HS-5 (cell line): ENCODE measurements around the gene CYP3A5.
"Not testable (repeated sequence)": the region's sequence is repeated elsewhere in the genome, so short reads cannot be mapped to it uniquely, and the experiment has no call there.

Experiments used
- DNase-seq: peaks from one replicate; pipeline ENCODE4 v3.0.0-alpha.2; 2012; ENCODE audit warnings: low read depth

Gene CYP3A5

DNA sequence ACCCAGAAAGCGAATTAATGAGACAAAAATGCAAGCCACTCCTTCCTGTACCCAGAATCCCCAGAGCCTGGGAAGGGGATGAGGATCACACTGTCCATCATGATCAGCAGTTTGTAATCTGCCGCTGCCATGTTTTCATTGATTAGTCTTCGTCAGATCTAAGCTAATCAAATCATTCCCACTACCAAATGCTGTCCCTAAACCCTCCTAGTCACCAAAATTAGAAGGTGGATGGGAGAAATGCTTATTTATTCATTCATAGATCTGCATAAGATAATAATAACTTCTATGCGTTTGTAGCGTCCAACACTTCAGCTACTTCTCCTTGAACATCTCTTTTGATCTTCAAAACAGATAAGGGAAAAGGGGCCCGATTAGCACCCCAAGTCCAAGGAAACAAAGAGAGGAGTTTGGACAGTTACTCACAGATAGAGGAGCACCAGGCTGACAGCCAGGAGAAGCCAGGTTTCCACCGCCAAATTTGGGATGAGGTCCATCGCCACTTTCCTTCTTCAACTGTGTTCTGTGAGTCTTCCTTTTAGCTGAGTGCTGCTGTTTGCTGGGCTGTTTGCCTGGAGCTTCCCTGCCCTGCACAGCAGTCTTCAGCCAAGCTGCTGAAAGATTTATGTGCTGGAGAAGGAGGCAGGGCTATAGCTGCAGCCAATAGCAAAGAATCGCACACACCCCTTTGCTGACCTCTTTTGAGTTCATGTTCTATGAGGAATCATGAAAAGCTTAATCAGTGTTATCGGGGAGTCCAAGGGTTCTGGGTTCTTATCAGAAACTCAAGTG, at the start of gene CYP3A5:
CYP3A5 (minus strand) TSS at position 597 of the 792 bp plus-strand sequence; CDS start at position 497, 100 bp downstream.
- no peak for DNase-seq

DNA sequence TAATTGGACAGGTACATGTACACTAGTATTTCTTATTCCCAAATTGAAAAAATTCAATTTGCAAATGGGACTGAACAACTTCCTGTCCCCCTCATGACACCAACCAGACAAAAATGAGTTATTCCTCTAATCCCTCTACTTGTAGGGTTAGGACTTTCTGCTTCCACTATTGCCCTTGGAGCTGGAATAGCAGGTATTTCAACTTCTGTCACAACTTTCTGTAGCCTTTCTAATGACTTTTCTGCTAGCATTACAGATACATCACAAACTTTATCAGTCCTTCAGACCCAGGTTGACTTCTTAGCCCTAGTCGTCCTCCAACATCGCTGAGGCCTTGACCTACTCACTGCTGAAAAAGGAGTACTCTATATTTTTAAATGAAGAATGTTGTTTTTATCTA, 48.8 kb upstream of the CYP3A5 start:
- no peak for DNase-seq

DNA sequence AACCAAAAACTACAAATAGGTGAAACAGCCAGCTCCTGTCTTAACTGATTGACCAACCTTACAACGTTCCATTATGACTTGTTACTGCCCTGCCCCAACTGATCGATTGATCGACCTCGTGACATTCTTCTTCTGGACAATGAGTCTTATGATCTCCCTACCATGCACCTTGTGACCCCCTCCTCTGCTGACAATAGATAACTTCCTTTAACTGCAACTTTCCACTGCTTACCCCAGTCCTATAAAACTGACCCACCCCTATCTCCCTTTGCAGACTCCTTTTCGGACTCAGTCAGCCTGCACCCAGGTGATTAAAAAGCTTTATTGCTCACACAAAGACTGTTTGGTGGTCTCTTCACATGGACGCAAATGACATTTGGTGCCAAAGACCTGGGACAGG, 43.4 kb upstream of the CYP3A5 start:
- not testable (repeated sequence) for DNase-seq

DNA sequence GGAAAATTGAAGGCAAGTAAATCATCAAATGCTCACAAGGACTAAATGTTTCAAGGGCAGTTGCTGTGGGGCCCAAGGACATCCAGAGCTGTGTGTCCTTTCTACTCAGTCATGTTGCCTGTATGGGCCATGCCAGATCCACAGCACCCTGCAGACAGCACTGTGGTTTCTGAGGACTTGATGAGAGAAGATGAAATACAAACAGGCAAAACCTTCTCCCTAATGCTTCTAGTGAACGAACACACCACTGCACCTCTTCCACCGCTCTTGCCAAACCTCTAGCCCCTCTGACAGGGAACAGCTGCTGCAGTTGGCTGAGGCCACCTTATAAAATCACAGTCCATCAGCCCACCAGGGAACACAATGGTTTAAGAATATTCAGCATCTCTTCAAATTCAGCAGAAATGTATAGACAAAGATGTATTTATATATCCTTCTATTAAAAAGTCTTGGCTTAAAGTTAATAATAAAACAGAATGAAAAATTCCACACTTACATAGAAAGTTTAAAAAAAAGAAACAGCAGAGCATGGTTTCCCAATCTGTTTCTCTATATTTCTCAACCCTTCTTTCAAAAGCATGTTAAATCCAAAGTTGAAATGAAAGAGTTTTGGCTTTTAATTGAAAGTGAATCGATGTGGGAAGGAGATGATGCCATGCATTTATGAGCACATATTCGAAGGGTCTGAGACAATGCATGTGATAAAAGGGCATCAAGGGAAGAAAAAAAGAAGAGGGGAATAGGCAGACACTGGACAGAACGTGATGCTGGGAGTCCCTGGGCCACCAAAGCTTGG, 41.2 kb upstream of the CYP3A5 start:
- DNase-seq = no peak

GRCh38 chr7:99719996-99720769, 40.4 kb upstream of the CYP3A5 start:
- no peak for DNase-seq

DNA sequence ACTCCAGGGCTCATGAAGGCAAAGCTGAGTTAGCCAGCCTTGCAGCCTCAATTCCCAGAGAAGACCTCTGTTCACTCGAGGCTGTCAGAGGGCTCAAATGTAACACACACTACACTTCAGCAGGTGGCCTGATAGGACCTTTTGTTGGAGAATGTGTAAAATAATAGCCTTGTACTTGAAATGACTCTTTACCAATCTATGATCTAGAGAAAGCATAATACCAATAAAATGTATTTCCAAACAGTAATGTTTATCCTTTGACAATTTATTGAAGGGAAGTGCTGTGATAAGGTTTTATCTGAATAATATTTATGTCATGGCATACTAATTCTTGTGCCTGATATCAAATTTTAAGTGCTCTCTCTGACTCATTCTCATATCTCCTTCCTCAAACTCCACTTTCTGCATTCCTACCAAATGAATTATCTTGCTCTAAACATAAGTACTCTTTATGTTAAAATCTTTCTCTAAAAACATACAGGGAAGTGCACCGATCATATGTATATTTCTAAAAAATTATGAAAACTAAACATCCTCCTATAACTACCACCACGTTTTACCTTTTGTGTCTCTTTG, 34.3 kb upstream of the CYP3A5 start:
- no peak for DNase-seq

DNA sequence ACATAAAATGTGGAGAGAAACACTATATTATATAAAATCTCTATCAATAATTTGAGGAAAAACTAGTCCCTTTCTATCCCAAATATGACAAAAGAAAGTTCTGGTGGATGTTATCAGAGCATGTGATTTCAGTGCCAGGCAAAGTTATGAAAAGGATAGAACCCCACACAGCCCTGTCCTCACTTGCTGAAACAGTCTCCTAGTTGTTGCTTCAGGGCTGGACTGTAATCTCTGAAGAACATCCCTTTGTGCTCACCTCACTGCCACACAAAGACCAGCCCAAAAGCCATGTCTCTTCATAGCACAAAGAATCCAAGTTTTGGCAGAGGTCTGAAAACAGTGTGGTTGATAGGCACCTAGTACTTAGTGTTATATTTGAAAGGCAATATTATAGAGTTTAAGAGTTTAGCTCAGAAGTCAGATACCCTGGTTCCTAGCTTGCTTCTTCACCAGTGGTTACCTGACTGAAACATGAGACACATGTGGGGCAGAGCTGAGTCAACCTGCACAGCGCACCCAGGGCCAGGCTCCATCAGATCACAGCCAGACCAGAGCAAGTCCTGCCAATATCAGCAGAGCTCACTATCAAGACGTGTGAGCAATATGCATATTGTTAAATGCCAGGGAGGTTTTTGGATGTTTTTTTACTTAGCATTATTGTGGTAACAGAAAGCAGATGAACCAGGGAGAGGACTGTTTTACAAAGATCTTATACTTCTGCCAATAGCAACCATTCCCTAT, 30.2 kb upstream of the CYP3A5 start:
- DNase-seq = no peak

GRCh38 chr7:99709260-99709659, 29.5 kb upstream of the CYP3A5 start:
- DNase-seq = no peak

- no peak for DNase-seq
Measured at GRCh38 chr7:99707096-99707495, 27.3 kb upstream of the CYP3A5 start.

DNA sequence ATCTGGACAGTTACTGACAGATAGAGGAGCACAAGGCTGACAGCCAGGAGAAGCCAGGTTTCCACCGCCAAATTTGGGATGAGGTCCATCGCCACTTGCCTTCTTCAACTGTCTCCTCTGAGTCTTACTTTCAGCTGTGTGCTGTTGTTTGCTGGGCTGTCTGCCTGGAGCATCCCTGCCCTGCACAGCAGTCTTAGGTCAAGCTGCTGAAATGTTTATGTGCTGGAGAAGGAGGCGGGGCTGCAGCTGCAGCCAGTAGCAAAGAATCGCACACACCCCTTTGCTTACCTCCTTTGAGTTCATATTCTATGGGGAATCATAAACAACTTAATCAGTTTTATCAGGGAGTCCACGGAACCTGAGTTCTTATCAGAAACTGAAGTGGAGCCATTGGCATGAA, 20.1 kb upstream of the CYP3A5 start:
- DNase-seq = no peak

GRCh38 chr7:99698867-99699730, 19.3 kb upstream of the CYP3A5 start:
- not testable (repeated sequence) for DNase-seq

- DNase-seq = no peak
Measured at GRCh38 chr7:99694912-99695304, 15.1 kb upstream of the CYP3A5 start.

GRCh38 chr7:99694201-99694911, 14.6 kb upstream of the CYP3A5 start:
- no peak for DNase-seq

GRCh38 chr7:99693427-99694200, 13.8 kb upstream of the CYP3A5 start:
- no peak for DNase-seq

- no peak for DNase-seq
Measured at GRCh38 chr7:99693100-99693426, 13.3 kb upstream of the CYP3A5 start.

DNA sequence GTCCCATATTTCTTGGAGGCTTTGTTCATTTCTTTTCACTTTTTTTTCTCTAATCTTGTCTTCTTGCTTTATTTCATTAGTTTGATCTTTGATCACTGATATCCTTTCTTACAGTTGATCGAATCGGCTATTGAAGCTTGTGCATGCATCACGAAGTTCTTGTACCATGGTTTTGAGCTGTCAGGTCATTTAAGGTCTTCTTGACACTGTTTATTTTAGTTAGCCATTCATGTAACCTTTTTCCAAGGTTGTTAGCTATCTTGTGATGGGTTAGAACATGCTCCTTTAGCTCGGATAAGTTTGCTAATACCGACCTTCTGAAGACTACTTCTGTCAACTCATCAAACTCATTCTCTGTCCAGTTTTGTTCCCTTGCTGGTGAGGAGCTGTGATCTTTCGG, 12.8 kb upstream of the CYP3A5 start:
- DNase-seq = not testable (repeated sequence)

DNA sequence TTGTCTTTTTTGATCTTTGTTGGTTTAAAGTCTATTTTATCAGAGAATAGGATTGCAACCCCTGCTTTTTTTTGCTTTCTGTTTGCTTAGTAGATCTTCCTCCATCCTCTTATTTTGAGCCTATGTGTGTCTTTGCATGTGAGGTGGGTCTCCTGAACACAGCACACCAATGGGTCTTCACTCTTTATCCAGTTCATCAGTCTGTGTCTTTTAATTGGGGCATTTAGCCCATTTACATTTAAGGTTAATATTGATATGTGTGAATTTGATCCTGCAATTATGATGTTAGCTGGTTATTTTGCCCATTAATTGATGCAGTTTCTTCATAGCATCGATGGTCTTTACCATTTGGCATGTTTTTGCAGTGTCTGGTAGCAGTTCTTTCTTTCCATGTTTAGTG, 11.9 kb upstream of the CYP3A5 start:
- not testable (repeated sequence) for DNase-seq

- DNase-seq = not testable (repeated sequence)
Measured at GRCh38 chr7:99690918-99691317, 11.1 kb upstream of the CYP3A5 start.
